Mesothelial cell of epicardium (in vitro differentiated cells): ENCODE measurements around the gene KATNIP. TPM values are rescaled to one million over a fixed set of nuclear protein-coding genes. Genes with fewer than 3 reads are reported as not detected.

Experiments used
- DNase-seq, 2 experiments: peaks; one replicate each; pipeline ENCODE4 v3.0.0; 2021; ENCODE audit warnings: low spot score in 2 of 2; ENCODE audit not compliant: unreplicated experiment in 2 of 2
- H3K27ac Mint-ChIP-seq: 2 replicates; pipeline ENCODE4 v1.8.0; 2021; ENCODE audit warnings: mixed read lengths
- H3K27me3 Mint-ChIP-seq: 2 replicates; pipeline ENCODE4 v1.8.0; 2021; ENCODE audit warnings: low read depth, mixed read lengths
- H3K36me3 Mint-ChIP-seq: 2 replicates; pipeline ENCODE4 v1.8.0; 2021; ENCODE audit warnings: mixed read lengths
- H3K4me1 Mint-ChIP-seq: 2 replicates; pipeline ENCODE4 v1.8.0; 2021; ENCODE audit warnings: mixed read lengths
- H3K4me3 Mint-ChIP-seq: 2 replicates; pipeline ENCODE4 v1.8.0; 2021; ENCODE audit warnings: mild to moderate bottlenecking, moderate library complexity, mixed read lengths
- H3K9me3 Mint-ChIP-seq: 2 replicates; pipeline ENCODE4 v1.8.0; 2021; ENCODE audit warnings: mixed read lengths
- total RNA-seq: library from RNA; stranded (reverse); gene quantifications from 3 replicates; pipeline ENCODE4 v1.2.1, GENCODE V29; 2021
- TF ChIP-seq, protein P1 (sequence below): fragments of 200-600 bp; sonication (generic); IDR thresholded peaks from one replicate; pipeline ENCODE4 v1.5.0; 2021; ENCODE audit warnings: antibody characterized with exemption; ENCODE audit not compliant: unreplicated experiment

The KATNIP gene
- total RNA-seq, 1 donor from 2014 or later, result 38.8 TPM

- no peaks in the 10 kb centered on the region for H3K9me3 Mint-ChIP-seq
- no peak overlapping the region for H3K4me3 Mint-ChIP-seq
- no peaks in the 10 kb centered on the region for H3K27me3 Mint-ChIP-seq
- peak overlapping the region; percentile 53 for H3K27ac Mint-ChIP-seq
- TF ChIP-seq, protein P1, sequence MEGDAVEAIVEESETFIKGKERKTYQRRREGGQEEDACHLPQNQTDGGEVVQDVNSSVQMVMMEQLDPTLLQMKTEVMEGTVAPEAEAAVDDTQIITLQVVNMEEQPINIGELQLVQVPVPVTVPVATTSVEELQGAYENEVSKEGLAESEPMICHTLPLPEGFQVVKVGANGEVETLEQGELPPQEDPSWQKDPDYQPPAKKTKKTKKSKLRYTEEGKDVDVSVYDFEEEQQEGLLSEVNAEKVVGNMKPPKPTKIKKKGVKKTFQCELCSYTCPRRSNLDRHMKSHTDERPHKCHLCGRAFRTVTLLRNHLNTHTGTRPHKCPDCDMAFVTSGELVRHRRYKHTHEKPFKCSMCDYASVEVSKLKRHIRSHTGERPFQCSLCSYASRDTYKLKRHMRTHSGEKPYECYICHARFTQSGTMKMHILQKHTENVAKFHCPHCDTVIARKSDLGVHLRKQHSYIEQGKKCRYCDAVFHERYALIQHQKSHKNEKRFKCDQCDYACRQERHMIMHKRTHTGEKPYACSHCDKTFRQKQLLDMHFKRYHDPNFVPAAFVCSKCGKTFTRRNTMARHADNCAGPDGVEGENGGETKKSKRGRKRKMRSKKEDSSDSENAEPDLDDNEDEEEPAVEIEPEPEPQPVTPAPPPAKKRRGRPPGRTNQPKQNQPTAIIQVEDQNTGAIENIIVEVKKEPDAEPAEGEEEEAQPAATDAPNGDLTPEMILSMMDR, result no peak
- DNase-seq, result no peak
- H3K36me3 Mint-ChIP-seq, result peaks cover 1% of the 10 kb centered on the region
- peaks cover 13% of the 10 kb centered on the region for H3K4me1 Mint-ChIP-seq
Observed at GRCh38 chr16:27571433-27572326, 21.7 kb downstream of the KATNIP start.

DNA sequence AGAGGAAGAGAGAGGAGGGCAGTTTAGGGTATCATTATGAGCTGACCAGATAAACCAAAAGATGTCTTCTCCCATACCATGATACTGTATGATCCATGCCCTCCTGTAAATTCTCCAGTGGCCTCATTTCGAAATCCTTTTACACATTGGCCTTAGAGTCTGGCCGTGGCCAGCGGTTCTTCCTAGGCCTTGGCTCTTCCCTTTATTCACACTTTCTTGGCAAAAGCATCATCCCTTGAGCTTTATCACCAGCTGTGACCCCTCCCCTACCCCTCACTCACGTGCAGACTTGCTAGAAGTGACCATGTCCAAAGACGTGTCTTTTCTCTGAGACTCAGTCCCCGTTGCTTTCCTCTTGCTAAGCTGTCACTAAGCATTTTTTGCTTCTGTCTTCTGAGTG, 22.8 kb downstream of the KATNIP start:
- Mint-ChIP-seq H3K9me3 (no peaks in the 10 kb centered on the region), H3K4me3 (no peak overlapping the region), H3K27ac (peak overlapping the region; percentile 39), H3K4me1 (peaks cover 13% of the 10 kb centered on the region), H3K27me3 (no peaks in the 10 kb centered on the region), H3K36me3 (peaks cover 3% of the 10 kb centered on the region)
- no peak for DNase-seq
- TF ChIP-seq, protein P1, result no peak

- TF ChIP-seq, protein P1, result no peak
- no peaks in the 10 kb centered on the region for H3K9me3 Mint-ChIP-seq
- H3K27me3 Mint-ChIP-seq, result no peaks in the 10 kb centered on the region
- DNase-seq, result no peak
- peaks cover 33% of the 10 kb centered on the region for H3K4me1 Mint-ChIP-seq
- H3K27ac Mint-ChIP-seq, result no peak overlapping the region
- H3K4me3 Mint-ChIP-seq, result no peak overlapping the region
- H3K36me3 Mint-ChIP-seq, result peaks cover 3% of the 10 kb centered on the region
Observed at GRCh38 chr16:27576729-27577128, 26.8 kb downstream of the KATNIP start.

DNA sequence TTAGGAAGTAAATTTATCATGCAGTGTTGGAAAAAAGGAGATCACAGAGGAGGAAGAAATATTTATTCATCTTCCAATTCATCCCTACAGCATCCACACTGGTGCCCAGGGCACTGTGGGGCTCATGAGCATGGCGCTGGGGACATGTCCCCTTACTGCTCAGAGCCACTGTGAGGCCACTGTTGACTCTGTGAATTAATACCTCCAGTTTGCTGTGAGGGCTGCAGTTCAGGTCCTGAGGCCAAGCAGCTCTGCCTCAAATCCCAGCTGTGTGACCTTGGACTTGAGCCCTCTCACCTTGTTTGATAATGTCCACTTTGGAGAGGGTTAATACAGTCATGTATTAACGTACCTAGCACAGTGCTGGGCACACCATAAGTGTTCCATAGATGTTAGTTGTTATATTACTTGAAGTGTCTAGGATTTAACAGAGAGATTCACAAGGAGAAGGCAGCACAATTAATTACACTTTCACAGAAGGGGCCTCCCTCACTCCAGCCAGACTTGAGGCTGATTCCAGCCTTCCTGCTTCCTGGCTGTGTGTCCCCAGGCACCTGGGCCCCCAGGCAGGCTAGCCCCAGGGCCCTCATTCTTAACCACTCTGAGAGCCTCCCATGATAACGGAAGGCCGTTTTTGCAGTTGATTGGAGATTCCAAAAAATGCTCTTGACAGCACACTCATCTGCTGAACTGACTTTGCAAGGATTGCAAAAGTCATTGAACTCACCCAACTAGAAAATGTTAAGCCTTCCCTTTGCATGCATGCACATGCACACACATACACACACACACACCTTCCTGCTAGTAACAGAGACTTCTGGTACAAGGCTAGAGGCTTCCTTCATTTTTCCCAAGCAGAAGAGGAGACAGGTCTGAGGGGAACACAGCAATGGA, 29.4 kb downstream of the KATNIP start:
- Mint-ChIP-seq H3K4me1 (peaks cover 22% of the 10 kb centered on the region), H3K4me3 (no peak overlapping the region), H3K36me3 (peaks cover 12% of the 10 kb centered on the region), H3K9me3 (no peaks in the 10 kb centered on the region), H3K27me3 (no peaks in the 10 kb centered on the region), H3K27ac (peak overlapping the region; percentile 82)
- TF ChIP-seq, protein P1, result no peak
- no peak for DNase-seq

- TF ChIP-seq, protein P1, result no peak
- DNase-seq, result no peak
Observed at GRCh38 chr16:27582883-27583282, 32.9 kb downstream of the KATNIP start.

More at GRCh38 chr16:27582883-27583282, 32.9 kb downstream of the KATNIP start:
- Mint-ChIP-seq H3K4me3 (no peak overlapping the region), H3K27ac (no peak overlapping the region), H3K9me3 (peaks cover 7% of the 10 kb centered on the region), H3K36me3 (peaks cover 21% of the 10 kb centered on the region), H3K27me3 (no peaks in the 10 kb centered on the region), H3K4me1 (peaks cover 22% of the 10 kb centered on the region)
